ENCODE data around the gene LIPM.

DNA sequence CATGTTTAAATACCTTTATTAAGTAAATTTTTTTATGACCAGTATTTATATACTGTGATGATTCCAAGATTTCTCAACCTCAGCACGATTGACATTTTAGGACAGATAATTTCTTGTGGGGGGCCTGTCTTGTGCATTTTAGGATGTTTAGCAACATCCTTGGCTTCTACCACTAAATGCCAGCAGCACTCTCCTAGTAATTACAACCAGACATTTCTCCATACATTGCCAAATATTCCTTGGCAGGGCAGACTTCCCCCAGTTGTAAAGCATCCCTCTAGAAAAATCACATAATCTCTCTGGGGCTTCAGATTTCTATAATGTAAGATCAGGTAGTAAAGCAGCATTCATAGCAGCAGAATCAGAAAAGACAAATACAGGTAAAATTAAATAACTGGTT lies 7.8 kb upstream of the LIPM start:
- TF ChIP-seq, protein P1, sequence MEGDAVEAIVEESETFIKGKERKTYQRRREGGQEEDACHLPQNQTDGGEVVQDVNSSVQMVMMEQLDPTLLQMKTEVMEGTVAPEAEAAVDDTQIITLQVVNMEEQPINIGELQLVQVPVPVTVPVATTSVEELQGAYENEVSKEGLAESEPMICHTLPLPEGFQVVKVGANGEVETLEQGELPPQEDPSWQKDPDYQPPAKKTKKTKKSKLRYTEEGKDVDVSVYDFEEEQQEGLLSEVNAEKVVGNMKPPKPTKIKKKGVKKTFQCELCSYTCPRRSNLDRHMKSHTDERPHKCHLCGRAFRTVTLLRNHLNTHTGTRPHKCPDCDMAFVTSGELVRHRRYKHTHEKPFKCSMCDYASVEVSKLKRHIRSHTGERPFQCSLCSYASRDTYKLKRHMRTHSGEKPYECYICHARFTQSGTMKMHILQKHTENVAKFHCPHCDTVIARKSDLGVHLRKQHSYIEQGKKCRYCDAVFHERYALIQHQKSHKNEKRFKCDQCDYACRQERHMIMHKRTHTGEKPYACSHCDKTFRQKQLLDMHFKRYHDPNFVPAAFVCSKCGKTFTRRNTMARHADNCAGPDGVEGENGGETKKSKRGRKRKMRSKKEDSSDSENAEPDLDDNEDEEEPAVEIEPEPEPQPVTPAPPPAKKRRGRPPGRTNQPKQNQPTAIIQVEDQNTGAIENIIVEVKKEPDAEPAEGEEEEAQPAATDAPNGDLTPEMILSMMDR (IDR thresholded peaks at IDR 0.05 in 8 of 11, conservative IDR thresholded peaks at IDR 0.05 in 3 of 11), result no peak
- TF ChIP-seq POLR2A (IDR thresholded peaks at IDR 0.05), result no peak
